ENCODE data around the gene ZFC3H1. TPM values are rescaled to one million over a fixed set of nuclear protein-coding genes. Genes with fewer than 3 reads are reported as not detected.

The ZFC3H1 gene
- polyA plus RNA-seq, 1 donor (not counting 4 experiments of a cell fraction or from before 2014, with no cell fraction given), result 56.3 TPM

DNA sequence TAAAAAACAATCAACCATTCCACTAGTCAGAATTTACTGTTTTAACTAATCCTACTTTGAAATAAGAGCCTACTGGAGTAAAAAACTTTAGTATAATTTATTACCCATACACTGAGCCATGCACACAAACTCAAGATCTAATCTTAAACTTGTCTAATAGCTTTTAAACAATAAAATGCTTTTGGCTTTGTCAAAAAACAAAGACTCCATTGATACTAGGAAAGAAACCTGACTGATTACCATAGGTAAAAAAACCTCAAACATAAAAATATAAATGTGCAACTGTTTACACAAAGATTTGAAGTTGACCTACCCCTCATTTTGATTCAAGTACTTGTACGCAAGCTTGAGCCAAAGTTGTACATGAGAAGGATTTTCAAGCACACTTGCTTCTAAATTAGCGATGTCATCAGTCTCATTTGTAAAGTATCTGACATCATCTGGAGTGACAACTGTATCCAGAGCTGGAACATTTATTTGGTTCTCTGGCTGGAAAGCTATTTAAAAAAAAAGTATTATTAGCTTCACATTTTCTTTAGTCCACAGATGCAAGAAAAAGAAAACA is 36.1 kb downstream of the ZFC3H1 start:
- H3K79me2 ChIP-seq (ENCODE audit: control insufficient read depth, insufficient read depth, low read length), result no peaks in the 10 kb centered on the region
- H3K27ac ChIP-seq (ENCODE audit: control insufficient read depth, insufficient read depth, low read length), result no peak overlapping the region
- TF ChIP-seq EZH2 (IDR thresholded peaks at IDR 0.05; ENCODE audit: low read length) (no peak), CTCF (optimal IDR thresholded peaks at IDR 0.05 in 1 of 3, IDR thresholded peaks at IDR 0.05 in 1 of 3, conservative IDR thresholded peaks at IDR 0.05 in 1 of 3; ENCODE audit: extremely low read depth in 1 of 3, insufficient read depth in 2 of 3, low read length in 3 of 3) (no peak)
- no peaks in the 10 kb centered on the region for H4K20me1 ChIP-seq (ENCODE audit: control insufficient read depth, extremely low read depth, insufficient read depth, low read length)
- DNase-seq (ENCODE audit: low read depth, low spot score) (no peak), FAIRE-seq (no peak)
- dilution Hi-C loops (cut with MboI; ENCODE audit: extremely low pct_ligation_motif_present, low sequenced_read_pairs), result no loop called here
- no peaks in the 10 kb centered on the region for H3K27me3 ChIP-seq (ENCODE audit: control insufficient read depth, extremely low read depth, insufficient read depth, low read length)
- H3K9me3 ChIP-seq (ENCODE audit: control insufficient read depth, low read depth, low read length), result no peaks in the 10 kb centered on the region
- no peaks in the 10 kb centered on the region for H3K9me1 ChIP-seq (ENCODE audit: control insufficient read depth, extremely low read depth, insufficient read depth, low read length)
- no peak overlapping the region for H2AFZ ChIP-seq (ENCODE audit: control insufficient read depth, low read length)
- no peak overlapping the region for H3K9ac ChIP-seq (ENCODE audit: control insufficient read depth, extremely low read depth, insufficient read depth, low read length)
- H3K4me1 ChIP-seq (ENCODE audit: control insufficient read depth, extremely low read depth, insufficient read depth, low read length), result no peaks in the 10 kb centered on the region
- no peak overlapping the region for H3K4me2 ChIP-seq (ENCODE audit: control insufficient read depth, extremely low read depth, insufficient read depth, low read depth, low read length)
- H3K4me3 ChIP-seq (ENCODE audit: control insufficient read depth in 2 of 3, extremely low read depth in 1 of 3, insufficient read depth in 2 of 3, low read depth in 1 of 3, low read length in 3 of 3), result no peak overlapping the region
- H3K36me3 ChIP-seq (ENCODE audit: control insufficient read depth in 2 of 2, extremely low read depth in 1 of 2, insufficient read depth in 2 of 2, low read length in 2 of 2), result peaks cover 15 to 24% of the 10 kb centered on the region in 2 experiments

- dilution Hi-C loops (cut with MboI; ENCODE audit: extremely low pct_ligation_motif_present, low sequenced_read_pairs), result no loop called here
- no peak overlapping the region for H3K27ac ChIP-seq (ENCODE audit: control insufficient read depth, insufficient read depth, low read length)
- FAIRE-seq (no peak), DNase-seq (ENCODE audit: low read depth, low spot score) (no peak)
- TF ChIP-seq EZH2 (IDR thresholded peaks at IDR 0.05; ENCODE audit: low read length) (no peak), CTCF (optimal IDR thresholded peaks at IDR 0.05 in 1 of 3, IDR thresholded peaks at IDR 0.05 in 1 of 3, conservative IDR thresholded peaks at IDR 0.05 in 1 of 3; ENCODE audit: extremely low read depth in 1 of 3, insufficient read depth in 2 of 3, low read length in 3 of 3) (no peak)
- H3K4me3 ChIP-seq (ENCODE audit: control insufficient read depth in 2 of 3, extremely low read depth in 1 of 3, insufficient read depth in 2 of 3, low read depth in 1 of 3, low read length in 3 of 3), result no peak overlapping the region
- H3K4me1 ChIP-seq (ENCODE audit: control insufficient read depth, extremely low read depth, insufficient read depth, low read length), result no peaks in the 10 kb centered on the region
- no peak overlapping the region for H3K9ac ChIP-seq (ENCODE audit: control insufficient read depth, extremely low read depth, insufficient read depth, low read length)
- no peaks in the 10 kb centered on the region for H3K27me3 ChIP-seq (ENCODE audit: control insufficient read depth, extremely low read depth, insufficient read depth, low read length)
- no peaks in the 10 kb centered on the region for H3K9me3 ChIP-seq (ENCODE audit: control insufficient read depth, low read depth, low read length)
- H3K4me2 ChIP-seq (ENCODE audit: control insufficient read depth, extremely low read depth, insufficient read depth, low read depth, low read length), result no peak overlapping the region
- peaks cover 3% of the 10 kb centered on the region for H3K79me2 ChIP-seq (ENCODE audit: control insufficient read depth, insufficient read depth, low read length)
- H3K36me3 ChIP-seq (ENCODE audit: control insufficient read depth in 2 of 2, extremely low read depth in 1 of 2, insufficient read depth in 2 of 2, low read length in 2 of 2), result peaks cover 17 to 24% of the 10 kb centered on the region in 2 experiments
- H2AFZ ChIP-seq (ENCODE audit: control insufficient read depth, low read length), result no peak overlapping the region
- H3K9me1 ChIP-seq (ENCODE audit: control insufficient read depth, extremely low read depth, insufficient read depth, low read length), result no peaks in the 10 kb centered on the region
- H4K20me1 ChIP-seq (ENCODE audit: control insufficient read depth, extremely low read depth, insufficient read depth, low read length), result no peaks in the 10 kb centered on the region
Measured at GRCh38 chr12:71626768-71627167, 36.9 kb downstream of the ZFC3H1 start.

Measured in keratinocyte (primary cell).